Keratinocyte (primary cell): Measurements from ENCODE around the gene PSAP. TPM values are rescaled to one million over a fixed set of nuclear protein-coding genes. Genes with fewer than 3 reads are reported as not detected.
"Not testable (repeated sequence)": the region's sequence is repeated elsewhere in the genome, so short reads cannot be mapped to it uniquely, and the experiment has no call there.

Experiments
- DNase-seq: peaks from one replicate; pipeline ENCODE4 v3.0.0-alpha.2; 2011; ENCODE audit warnings: low read depth, missing footprints, low spot score
- FAIRE-seq: peaks from 2 replicates; lab custom pipeline; 2011; peaks lifted over from hg19 to GRCh38; lab: Jason Lieb, UNC
- H2AFZ ChIP-seq: 2 replicates; pipeline ENCODE4 v1.6.0; 2012; ENCODE audit warnings: low read length, control low read depth, inconsistent platforms; ENCODE audit not compliant: control insufficient read depth
- H3K27ac ChIP-seq: 2 replicates; pipeline ENCODE4 v1.5.1; 2011; ENCODE audit warnings: low read length; ENCODE audit not compliant: control insufficient read depth, insufficient read depth
- H3K27me3 ChIP-seq: 3 replicates; pipeline ENCODE4 v1.6.0; 2011; ENCODE audit warnings: low read length; ENCODE audit not compliant: control insufficient read depth, insufficient read depth; ENCODE audit errors: extremely low read depth
- H3K36me3 ChIP-seq, 2 experiments: 2 replicates in 1 of 2; 3 replicates in 1 of 2; pipeline ENCODE4 v1.5.1; 2011; ENCODE audit warnings: low read length in 2 of 2, mild to moderate bottlenecking in 1 of 2; ENCODE audit not compliant: control insufficient read depth in 2 of 2, insufficient read depth in 2 of 2; ENCODE audit errors: extremely low read depth in 1 of 2
- H3K4me1 ChIP-seq: 3 replicates; pipeline ENCODE4 v1.5.1; 2011; ENCODE audit warnings: low read length; ENCODE audit not compliant: control insufficient read depth, insufficient read depth; ENCODE audit errors: extremely low read depth
- H3K4me2 ChIP-seq: 3 replicates; pipeline ENCODE4 v1.6.0; 2011; ENCODE audit warnings: low read depth, low read length; ENCODE audit not compliant: control insufficient read depth, insufficient read depth; ENCODE audit errors: extremely low read depth
- H3K4me3 ChIP-seq, 3 experiments: fragments of 200-600 bp in 1 of 3; sonication (generic) in 1 of 3; 2 replicates in 2 of 3; 3 replicates in 1 of 3; pipeline ENCODE4 v1.5.1; 2011 to 2016; ENCODE audit warnings: low read length in 3 of 3, mild to moderate bottlenecking in 3 of 3, control low read depth in 2 of 3, inconsistent platforms in 1 of 3, low read depth in 1 of 3, mixed read lengths in 1 of 3, mixed run types in 1 of 3, moderate library complexity in 1 of 3; ENCODE audit not compliant: control insufficient read depth in 2 of 3, insufficient read depth in 2 of 3; ENCODE audit errors: extremely low read depth in 1 of 3
- H3K79me2 ChIP-seq: 2 replicates; pipeline ENCODE4 v1.6.0; 2012; ENCODE audit warnings: low read length; ENCODE audit not compliant: control insufficient read depth, insufficient read depth
- H3K9ac ChIP-seq: 3 replicates; pipeline ENCODE4 v1.6.0; 2011; ENCODE audit warnings: low read length; ENCODE audit not compliant: control insufficient read depth, insufficient read depth; ENCODE audit errors: extremely low read depth
- H3K9me1 ChIP-seq: 3 replicates; pipeline ENCODE4 v1.6.0; 2011; ENCODE audit warnings: low read length; ENCODE audit not compliant: control insufficient read depth, insufficient read depth; ENCODE audit errors: extremely low read depth
- H3K9me3 ChIP-seq: 2 replicates; pipeline ENCODE4 v1.5.1; 2012; ENCODE audit warnings: low read depth, low read length; ENCODE audit not compliant: control insufficient read depth
- H4K20me1 ChIP-seq: 3 replicates; pipeline ENCODE4 v1.6.0; 2011; ENCODE audit warnings: low read length; ENCODE audit not compliant: control insufficient read depth, insufficient read depth; ENCODE audit errors: extremely low read depth
- EZH2 ChIP-seq: IDR thresholded peaks from one replicate; pipeline ENCODE4 v1.6.1; 2012; ENCODE audit warnings: inconsistent platforms, mild to moderate bottlenecking, low read length, moderate library complexity
- dilution Hi-C: fragments of 300-500 bp; cut with MboI; formaldehyde crosslinking; loops from one replicate; pipeline ENCODE4 v1.7.0; 2020; ENCODE audit warnings: low sequenced_read_pairs; ENCODE audit not compliant: extremely low pct_ligation_motif_present
- polyA plus RNA-seq, 5 experiments: library from polyadenylated mRNA; depleted of rRNA in 3 of 5; stranded (reverse) in 3 of 5; stranded (forward) in 1 of 5; unstranded in 1 of 5; fragments of >200 nt; gene quantifications; 1 replicate in 1 of 5; 2 replicates in 3 of 5; 3 replicates in 1 of 5; pipeline versions ENCODE4 v1.2.1 to v1.2.3, GENCODE V29; 2011 to 2012; ENCODE audit warnings: missing spikeins in 2 of 5, low read depth in 1 of 5, low replicate concordance in 1 of 5
- TF ChIP-seq, protein P1 (sequence below), 3 experiments: IDR thresholded peaks in 1 of 3; conservative IDR thresholded peaks in 1 of 3; optimal IDR thresholded peaks in 1 of 3; 2 replicates in 2 of 3; 3 replicates in 1 of 3; pipeline versions ENCODE3 to v1.5.1; 2011; ENCODE audit warnings: low read length in 3 of 3, mild to moderate bottlenecking in 3 of 3, moderate library complexity in 2 of 3, control low read depth in 1 of 3, inconsistent platforms in 1 of 3; ENCODE audit not compliant: insufficient read depth in 2 of 3; ENCODE audit errors: extremely low read depth in 1 of 3

Gene PSAP
- polyA plus RNA-seq, 1 donor (not counting 4 experiments of a cell fraction or from before 2014, with no cell fraction given) = 1,075 TPM

DNA sequence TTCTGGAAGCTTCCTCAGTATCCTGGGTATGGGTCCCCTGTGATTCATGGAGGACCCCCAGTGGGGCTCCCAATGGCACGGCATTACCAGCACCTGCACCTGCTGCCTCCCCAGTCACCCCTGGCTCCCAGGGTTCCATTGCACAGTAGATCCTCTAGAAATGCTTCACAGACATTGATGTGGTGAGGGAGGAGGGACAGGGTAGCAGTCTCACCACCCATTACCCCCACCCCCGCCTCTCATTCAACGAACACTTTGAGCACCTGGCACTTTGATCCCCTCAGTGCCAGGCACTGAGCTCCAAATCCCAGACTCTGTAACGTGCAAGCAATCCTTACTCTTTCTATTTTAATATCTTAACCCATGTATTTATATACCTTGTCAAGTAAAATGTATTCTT, 26.8 kb upstream of the PSAP start:
- H3K9ac ChIP-seq = no peak overlapping the region
- H3K27me3 ChIP-seq = no peaks in the 10 kb centered on the region
- no peak overlapping the region for H3K4me2 ChIP-seq
- no peak overlapping the region for H2AFZ ChIP-seq
- FAIRE-seq = no peak
- no peak overlapping the region for H3K27ac ChIP-seq
- no peaks in the 10 kb centered on the region for H3K36me3 ChIP-seq
- H3K79me2 ChIP-seq = no peaks in the 10 kb centered on the region
- no peaks in the 10 kb centered on the region for H3K9me1 ChIP-seq
- DNase-seq = no peak
- no peak for TF ChIP-seq EZH2
- TF ChIP-seq, protein P1, sequence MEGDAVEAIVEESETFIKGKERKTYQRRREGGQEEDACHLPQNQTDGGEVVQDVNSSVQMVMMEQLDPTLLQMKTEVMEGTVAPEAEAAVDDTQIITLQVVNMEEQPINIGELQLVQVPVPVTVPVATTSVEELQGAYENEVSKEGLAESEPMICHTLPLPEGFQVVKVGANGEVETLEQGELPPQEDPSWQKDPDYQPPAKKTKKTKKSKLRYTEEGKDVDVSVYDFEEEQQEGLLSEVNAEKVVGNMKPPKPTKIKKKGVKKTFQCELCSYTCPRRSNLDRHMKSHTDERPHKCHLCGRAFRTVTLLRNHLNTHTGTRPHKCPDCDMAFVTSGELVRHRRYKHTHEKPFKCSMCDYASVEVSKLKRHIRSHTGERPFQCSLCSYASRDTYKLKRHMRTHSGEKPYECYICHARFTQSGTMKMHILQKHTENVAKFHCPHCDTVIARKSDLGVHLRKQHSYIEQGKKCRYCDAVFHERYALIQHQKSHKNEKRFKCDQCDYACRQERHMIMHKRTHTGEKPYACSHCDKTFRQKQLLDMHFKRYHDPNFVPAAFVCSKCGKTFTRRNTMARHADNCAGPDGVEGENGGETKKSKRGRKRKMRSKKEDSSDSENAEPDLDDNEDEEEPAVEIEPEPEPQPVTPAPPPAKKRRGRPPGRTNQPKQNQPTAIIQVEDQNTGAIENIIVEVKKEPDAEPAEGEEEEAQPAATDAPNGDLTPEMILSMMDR (optimal IDR thresholded peaks at IDR 0.05 in 1 of 3, IDR thresholded peaks at IDR 0.05 in 1 of 3, conservative IDR thresholded peaks at IDR 0.05 in 1 of 3; ENCODE audit: extremely low read depth in 1 of 3, insufficient read depth in 2 of 3, low read length in 3 of 3) = no peak
- no peaks in the 10 kb centered on the region for H3K4me1 ChIP-seq
- H3K4me3 ChIP-seq = no peak overlapping the region
- H3K9me3 ChIP-seq = no peaks in the 10 kb centered on the region
- dilution Hi-C loops = no loop called here
- H4K20me1 ChIP-seq = no peaks in the 10 kb centered on the region

DNA sequence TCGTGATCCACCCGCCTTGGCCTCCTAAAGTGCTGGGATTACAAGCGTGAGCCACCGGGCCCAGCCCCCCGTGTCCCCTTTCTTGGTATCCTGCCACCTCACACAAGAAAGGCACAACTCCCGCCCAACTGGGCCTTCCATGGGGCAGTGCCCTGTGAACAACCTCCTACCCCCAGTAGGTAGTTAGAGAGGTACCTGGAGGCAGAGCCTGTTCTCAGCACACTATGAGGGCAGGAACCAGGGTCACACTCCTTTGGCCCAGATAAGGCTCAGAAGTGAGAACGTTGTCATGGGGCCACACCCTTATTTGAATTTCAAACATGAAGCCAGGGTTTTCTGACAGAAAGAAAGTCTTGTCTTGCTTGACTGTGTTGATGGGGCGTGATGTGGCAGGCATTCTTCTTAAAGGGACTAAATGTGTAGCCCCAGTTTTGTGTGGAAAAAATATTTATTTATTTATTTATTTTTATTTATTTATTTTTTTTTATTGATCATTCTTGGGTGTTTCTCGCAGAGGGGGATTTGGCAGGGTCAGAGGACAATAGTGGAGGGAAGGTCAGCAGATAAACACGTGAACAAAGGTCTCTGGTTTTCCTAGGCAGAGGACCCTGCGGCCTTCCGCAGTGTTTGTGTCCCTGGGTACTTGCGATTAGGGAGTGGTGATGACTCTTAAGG, 23.8 kb upstream of the PSAP start:
- H3K9ac ChIP-seq, H3K4me3 ChIP-seq, H3K27me3 ChIP-seq, H4K20me1 ChIP-seq, H3K27ac ChIP-seq, H3K9me1 ChIP-seq, H2AFZ ChIP-seq, DNase-seq, H3K9me3 ChIP-seq, H3K79me2 ChIP-seq, dilution Hi-C loops, H3K36me3 ChIP-seq, H3K4me2 ChIP-seq, FAIRE-seq: not testable (repeated sequence)
- H3K4me1 ChIP-seq = peaks cover 12% of the 10 kb centered on the region
